ENCODE measurements around the gene PSME3IP1.

PSME3IP1 gene

DNA sequence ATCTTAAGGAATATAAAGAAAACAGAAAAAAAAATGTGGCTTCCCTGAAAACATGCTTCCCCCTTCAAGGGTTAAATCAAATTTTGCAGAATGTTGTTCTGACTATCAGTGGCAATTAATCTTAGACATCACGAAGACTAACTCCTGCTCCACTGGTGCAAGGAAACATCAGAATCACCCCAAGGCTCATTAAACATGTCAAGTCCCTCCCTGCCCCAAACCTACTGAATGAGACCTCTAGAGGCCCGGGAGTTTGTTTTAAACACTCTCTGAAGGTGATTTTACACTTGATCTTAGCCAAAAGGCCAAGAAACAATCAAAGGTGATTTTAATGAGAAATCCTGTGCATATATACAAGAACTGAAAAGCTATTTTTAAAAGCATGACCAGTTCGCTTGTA lies 18.3 kb downstream of the PSME3IP1 start:
- no peak for DNase-seq (ENCODE audit: low read depth)

DNA sequence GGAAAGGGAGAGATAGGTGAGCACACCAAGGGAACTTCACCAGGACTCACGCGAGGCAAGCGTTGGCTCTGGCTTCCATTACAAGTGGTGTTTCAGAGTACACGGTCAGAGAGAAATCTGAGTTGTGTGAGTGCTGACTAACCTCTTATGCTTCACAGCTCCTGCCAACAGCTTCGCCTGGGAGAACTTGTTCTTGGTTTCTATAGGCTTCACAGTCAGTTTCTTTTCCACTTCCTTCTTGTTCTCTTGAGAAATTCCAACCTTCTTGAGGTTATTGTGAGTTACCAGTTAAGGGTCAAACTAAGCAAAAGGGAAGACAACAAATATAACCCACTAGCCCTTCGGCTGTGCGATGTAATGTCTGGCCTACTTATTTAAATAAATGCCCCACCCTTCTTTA lies 18.9 kb downstream of the PSME3IP1 start:
- no peak for DNase-seq (ENCODE audit: low read depth)

DNA sequence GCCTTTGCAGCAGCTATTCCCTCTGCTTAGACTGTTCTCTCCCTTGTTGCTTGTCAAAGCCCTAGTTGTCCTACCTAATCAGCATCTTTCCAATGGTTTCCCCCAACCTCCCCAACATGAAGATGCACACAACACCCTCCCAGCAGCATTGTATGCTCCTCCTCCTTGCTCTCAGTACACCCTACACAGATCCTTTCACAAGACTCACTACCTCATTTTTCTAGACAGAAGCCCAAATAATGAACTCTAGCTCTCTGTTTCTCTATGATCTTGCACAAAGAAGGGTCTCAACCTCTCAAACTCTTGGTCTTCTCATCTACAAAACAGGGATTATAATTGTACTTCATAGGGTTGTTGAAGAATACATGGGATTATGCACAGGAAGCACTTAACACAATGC lies 19.4 kb downstream of the PSME3IP1 start:
- no peak for DNase-seq (ENCODE audit: low read depth)

DNA sequence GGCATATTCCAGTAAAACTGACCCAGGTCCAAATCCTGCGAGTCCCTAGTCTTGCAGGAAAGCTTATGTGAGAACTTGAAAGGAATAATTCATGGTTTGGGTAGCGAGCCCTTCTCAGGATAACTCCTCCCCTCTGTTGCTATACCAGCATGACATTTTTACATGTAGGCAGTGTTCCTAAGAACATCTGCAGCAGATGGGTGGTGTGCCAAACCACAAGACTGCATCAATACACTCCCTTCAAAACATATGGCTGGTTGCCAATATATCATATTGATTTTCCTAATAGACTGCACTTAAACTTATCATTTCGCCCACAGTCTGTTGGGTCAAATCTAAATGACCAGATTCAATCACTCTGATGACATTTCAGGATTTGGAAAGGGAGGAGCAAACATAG lies 19.9 kb downstream of the PSME3IP1 start:
- no peak for DNase-seq (ENCODE audit: low read depth)

DNA sequence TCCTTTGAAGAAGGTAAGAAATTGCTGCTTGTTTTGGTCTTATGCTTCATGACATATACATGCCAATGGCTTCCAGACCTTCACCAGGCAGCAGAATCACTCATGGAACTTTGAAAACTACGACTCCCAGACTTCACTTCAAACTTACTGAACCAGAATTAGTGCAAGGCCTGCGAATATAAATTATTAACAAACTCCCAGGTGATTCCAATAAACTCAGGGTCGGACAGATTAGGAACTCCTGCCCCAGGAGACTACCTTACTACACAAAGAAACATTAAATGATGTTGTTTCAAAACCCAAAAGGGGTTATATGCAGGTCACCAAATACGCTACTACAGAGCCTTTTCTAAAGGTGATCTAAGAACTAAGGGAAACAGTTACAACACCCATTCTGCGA lies 20.4 kb downstream of the PSME3IP1 start:
- no peak for DNase-seq (ENCODE audit: low read depth)

DNA sequence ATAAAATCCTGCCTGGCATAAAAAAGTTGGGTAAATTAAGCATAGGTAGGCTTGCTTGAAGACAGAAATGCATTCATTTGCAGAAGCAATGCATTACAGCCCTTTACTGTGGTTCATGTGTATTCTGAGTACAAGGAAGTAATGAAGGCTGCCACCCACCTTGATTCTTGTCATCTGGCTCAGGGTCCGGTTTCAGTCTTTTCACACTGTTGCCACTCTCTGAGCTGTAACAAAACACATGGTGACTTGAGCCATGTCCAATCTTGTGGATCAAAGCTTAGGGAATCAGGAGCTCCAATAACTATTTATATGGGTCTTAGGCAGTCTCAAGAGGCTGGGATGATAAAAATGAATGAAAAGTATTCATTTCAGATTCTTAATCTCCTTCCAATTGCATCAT lies 22.0 kb downstream of the PSME3IP1 start:
- DNase-seq (ENCODE audit: low read depth), result no peak

DNA sequence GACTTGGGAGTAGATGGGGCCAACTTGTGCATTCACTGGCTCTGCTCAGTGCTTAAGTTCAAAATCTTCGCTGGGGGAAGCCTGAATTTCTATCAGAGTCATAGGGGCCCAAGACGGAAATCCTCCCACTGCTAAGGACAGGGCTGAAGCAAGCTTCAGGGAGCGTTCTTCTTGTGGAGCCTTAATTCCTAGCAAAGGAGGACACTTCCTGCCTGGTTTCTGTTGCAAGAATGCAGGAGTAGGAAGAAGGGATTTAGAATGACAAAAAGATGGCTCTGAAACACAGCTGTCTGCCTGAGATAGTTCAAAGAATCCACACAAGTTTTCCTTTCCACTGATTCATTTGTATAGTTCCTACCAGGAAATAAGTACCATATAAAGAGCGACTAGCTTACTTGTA lies 26.4 kb downstream of the PSME3IP1 start:
- no peak for DNase-seq (ENCODE audit: low read depth)

DNA sequence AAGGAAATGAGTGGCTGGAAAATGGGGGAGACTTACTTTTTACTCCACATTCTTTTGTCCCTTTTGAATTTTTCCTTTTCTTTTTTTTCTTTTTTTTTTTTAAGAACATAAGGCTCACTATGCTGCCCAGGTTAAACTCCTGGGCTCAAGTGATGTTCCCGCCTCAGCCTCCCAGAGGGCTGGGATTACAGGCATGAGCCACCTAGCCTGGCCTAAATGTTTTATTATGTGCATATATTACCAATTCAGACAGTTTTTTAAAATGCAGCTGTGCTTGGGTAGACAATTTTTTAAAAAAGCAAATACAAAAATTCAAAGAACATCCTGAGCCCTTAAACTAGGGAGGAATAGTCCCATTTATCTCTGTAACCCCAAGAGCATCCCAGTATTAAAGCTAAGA lies 28.3 kb downstream of the PSME3IP1 start:
- DNase-seq (ENCODE audit: low read depth), result no peak

DNA sequence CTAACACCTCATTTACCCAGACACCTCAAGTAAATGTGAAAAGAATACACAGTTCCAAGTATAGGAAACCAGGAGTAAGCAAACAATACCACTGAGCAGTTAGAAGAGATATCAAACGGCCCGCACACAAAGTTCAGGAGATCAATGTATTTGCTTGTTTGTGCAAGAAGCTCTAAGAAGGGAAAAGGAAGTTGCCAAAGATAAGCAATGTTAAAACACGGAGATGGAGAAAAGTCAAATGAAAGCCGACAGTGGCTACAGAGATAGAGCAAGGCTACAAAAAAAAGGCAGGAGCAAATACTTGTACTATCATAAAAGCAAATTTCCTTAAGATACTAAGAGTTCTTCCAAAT lies 29.5 kb downstream of the PSME3IP1 start:
- no peak for DNase-seq (ENCODE audit: low read depth)

DNA sequence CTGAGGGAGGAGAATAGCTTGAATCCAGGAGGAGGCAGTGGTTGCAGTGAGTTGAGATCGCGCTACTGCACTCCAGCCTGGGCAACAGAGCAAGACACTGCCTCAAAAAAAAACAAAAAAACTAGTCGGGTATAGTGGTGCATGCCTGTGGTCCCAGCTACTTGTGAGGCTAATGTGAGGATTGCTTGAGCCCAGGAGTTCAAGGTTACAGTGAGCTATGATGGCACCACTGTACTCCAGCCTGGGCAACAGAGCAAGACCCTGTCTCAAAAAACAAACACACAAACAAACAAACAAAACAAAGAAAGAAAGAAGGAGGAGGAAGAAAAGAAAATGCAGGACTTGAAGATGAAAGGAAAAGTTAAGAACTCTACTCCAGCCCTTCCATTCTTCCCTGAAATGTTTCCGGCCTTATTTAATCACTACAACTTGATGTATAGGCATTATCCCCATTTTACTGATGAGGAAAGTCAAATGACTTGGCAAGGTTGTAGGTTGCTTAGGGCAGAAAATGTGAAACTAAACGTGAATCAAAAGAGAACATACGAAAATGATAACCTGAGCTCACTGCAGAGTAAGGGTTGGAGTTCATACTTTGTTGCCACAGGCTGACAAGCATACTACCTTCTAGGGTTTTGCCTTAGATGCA lies 30.0 kb downstream of the PSME3IP1 start:
- no peak for DNase-seq (ENCODE audit: low read depth)

DNA sequence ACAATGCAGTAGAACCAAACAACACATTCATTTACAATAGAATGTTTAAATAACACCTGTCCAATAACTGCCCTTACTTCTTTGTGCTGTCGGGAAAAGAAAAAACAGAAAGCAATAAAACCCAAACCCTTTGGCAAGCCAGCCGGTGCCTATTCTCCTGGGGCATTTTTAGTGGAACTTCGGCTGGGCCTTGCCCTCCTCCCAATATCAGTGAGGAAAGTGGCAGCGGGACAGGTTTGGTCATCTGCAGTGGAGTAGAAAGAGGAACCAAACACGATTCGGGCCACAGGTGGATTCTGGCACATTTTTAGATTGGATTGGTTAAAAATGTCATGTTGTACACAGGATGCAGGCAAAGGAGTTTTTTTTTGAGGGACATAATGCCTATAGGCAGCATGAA lies 32.0 kb downstream of the PSME3IP1 start:
- no peak for DNase-seq (ENCODE audit: low read depth)

DNA sequence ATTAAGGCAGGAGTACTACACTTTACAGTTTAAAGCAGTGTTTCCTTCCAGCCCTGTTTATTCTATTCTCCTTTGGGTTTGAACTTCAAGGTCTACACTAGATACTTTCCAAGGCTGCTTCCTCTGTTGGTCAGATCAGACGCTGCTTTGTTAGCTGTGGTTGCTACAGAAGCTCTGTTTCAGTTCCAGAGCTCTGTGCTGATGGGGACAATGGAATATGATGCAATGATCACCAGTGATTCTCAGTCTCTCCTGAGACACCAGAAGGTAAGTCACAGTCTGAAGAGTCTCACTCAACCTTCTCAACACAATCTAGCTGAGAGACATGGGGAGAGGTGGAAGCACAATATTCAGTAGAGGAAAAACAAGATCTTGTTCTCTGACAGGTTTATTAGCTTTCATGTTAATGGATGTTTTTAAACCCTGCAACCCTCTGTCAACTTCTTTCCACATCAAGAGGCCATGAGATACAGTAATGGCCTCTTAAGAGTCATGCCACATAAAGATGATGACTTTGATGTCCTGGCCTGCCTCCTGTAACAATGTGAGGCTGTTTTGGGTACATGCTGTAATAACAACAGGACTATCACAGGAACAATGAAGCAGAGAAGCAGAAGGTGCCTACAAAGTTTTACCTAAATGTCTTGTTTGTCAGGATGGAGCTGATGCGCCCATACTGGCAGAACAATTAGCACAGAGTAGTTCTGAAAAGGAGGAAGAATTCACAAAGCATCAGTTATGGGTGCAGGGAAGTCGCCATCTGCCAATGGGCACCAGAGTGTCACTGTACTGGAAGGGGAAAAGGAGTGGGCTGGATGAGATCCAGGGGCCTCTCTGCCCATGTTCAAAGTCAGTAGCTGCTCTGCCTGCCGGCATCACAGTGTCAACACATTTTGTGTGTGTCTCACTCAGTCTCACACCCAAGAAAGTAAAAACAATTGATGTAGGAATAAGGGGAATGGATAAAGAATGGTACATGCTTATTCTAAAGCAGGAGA lies 33.4 kb downstream of the PSME3IP1 start:
- DNase-seq (ENCODE audit: low read depth), result no peak

DNA sequence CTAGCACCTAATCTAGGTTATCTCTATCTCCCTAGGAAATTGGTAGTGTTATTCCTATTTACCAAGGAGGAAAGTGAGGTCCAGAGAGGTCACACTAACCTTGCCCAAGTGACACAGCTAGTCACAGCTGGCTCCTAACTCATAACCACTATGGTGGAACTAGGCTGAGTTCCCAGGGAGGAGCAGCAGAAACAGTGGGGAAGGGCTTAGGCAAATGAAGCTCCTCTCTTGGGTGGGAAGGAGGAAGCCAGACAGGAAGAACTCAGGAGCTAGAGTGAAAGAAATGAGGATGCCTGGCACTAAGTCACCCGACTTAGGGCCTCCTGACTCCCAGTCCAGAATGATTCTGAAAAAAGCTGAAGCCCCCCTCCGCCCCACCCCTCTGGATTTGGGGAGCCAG lies 34.5 kb downstream of the PSME3IP1 start:
- no peak for DNase-seq (ENCODE audit: low read depth)

DNA sequence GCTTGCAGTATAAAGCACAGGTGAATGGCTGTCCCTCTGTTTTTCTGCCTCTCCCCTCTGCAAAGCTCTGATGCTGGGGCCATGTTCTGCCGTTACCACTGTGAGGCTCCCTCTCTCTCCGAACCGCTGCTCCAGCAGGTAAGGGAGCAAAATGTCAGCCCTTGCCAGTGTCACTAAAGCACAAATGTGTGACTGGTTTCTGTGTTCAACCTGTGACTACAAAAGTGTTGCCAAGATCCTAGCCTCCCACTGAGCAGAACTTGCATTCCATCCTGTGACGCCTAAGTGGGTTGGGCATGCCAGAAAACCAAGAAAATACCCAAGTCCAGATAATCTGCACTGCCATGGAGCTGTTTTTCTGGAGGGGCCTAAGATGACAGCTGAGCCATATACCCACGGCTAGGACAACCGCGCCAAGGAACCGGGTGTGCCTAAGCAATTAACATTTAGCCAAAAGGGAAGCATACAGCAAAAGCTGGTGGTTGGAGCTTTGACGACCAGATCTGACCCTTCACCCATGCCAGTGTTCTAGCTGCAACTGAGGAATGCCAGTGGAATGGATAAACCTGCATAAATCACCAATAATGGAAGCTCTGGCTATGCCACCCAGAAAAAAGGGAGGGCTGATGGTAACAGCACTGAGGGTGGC lies 35.0 kb downstream of the PSME3IP1 start:
- no peak for DNase-seq (ENCODE audit: low read depth)

DNA sequence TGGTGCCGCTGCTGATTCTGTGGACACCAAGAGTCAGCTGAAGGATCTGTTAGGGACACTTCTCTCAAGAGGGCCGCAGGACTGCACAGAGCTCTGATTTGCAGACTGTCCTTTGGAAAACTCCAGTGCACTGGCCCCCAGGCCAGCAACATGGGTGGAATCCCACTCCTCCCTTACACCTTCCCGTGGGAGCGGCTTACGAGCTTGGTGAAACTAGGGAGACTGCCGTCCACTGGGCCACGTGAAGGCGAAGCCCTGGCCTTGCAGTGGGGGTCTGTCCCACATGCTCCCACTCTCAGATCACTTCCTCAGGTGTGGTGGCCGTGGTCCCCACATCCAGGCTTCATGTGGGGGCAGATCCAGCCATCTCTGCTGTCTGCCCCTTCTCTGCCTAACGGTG lies 36.4 kb downstream of the PSME3IP1 start:
- no peak for DNase-seq (ENCODE audit: low read depth)

DNA sequence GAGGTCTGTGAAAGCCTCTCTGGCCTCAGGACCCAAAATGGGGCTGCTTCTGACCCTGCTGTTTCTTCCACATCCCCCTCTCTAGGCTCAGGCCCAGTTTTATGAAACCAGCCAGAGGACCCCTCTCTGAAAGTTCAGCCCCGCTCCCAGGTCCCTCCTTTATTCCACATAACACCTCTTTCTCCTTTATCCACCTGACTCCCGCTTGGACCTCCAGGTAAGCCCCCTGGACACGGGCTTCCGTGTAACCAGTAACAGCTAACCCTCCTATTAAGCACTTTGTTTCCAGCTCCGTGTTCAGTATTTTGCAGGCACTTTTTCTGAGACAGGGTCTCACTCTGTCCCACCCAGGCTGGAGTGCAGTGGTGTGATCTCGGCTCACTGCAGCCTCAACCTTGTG lies 37.4 kb downstream of the PSME3IP1 start:
- DNase-seq (ENCODE audit: low read depth), result no peak

DNA sequence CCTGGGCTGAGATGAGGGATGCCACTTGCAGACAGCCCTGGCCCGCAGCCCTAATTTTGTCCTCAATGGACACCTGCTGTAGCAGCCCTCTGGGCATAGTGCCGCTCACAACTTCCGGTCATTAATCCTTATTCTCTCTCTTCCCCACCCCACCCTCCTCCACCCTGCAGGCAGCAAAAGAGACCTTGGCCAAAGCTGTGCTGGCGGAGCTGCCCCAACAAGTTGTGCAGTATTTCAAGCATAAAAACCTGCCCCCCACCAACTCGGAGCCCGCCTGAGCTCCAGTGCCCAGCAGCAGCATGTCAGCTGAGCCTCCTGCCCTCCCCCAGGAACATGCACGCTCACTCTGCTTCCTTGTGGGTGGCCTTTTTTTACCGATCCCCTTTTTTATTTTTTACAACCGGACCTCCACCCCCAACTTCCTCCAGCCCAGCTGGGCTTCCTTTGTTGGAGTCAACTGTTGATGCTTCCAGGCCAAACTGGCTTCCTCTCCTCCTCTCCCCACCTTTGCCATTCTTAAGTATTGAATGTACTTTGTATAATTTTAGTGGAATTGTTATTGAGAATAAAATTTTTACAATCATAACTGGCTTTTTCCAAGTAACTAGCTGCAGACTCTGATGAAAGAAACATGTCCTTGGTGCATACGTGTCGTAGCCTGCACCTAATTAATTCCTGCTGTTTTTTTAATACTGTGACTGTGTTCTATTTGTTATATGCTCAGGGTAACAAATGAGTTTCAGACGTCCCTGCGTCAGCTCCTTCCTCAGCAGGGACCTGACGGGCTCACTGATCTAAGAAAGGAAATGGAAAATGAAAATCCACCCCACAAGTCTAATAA lies 38.2 kb downstream of the PSME3IP1 start:
- DNase-seq (ENCODE audit: low read depth), result no peak

DNA sequence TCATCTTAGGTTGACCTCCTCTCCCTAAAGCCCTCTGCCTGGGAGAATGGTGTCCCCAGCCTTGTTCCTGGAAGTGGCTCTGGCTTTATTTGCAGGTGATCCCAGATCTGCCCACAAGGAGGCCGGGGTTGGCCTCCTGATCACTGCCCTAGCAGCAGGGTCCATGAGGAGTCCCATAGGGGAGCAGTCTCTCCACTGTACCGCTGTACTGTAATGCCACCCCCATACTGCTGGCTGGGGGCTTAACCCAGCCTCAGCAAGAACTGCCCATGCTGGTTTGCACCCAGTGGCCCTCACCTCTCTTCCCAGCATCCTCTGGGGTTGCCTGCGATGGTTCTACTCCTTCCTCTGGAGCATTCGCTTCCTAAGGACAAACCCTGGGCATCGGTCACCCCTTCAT lies 39.1 kb downstream of the PSME3IP1 start:
- DNase-seq (ENCODE audit: low read depth), result no peak

DNA sequence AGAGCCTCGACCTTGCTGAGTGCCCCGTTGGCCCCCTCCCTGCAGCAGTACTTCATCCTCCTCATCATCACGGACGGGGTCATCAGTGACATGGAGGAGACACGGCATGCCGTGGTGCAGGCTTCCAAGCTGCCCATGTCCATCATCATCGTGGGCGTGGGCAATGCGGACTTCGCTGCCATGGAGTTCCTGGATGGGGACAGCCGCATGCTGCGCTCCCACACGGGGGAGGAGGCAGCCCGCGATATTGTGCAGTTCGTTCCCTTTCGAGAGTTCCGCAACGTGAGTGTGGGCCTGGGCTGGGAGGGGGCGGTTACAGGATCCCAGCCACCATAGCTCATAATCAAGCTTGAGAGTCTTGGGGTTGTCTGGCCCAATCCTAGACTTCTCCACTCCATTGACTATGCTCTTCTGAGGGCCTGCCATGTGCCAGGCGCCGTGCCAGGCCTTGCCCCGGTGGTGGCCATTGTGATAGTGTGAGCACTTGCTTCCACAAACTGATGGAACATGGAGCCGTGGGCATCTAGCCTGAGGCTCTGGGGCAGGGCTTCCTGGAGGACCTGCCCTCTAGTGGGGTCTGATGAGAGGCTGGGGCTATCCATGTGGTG lies 39.7 kb downstream of the PSME3IP1 start:
- no peak for DNase-seq (ENCODE audit: low read depth)

DNA sequence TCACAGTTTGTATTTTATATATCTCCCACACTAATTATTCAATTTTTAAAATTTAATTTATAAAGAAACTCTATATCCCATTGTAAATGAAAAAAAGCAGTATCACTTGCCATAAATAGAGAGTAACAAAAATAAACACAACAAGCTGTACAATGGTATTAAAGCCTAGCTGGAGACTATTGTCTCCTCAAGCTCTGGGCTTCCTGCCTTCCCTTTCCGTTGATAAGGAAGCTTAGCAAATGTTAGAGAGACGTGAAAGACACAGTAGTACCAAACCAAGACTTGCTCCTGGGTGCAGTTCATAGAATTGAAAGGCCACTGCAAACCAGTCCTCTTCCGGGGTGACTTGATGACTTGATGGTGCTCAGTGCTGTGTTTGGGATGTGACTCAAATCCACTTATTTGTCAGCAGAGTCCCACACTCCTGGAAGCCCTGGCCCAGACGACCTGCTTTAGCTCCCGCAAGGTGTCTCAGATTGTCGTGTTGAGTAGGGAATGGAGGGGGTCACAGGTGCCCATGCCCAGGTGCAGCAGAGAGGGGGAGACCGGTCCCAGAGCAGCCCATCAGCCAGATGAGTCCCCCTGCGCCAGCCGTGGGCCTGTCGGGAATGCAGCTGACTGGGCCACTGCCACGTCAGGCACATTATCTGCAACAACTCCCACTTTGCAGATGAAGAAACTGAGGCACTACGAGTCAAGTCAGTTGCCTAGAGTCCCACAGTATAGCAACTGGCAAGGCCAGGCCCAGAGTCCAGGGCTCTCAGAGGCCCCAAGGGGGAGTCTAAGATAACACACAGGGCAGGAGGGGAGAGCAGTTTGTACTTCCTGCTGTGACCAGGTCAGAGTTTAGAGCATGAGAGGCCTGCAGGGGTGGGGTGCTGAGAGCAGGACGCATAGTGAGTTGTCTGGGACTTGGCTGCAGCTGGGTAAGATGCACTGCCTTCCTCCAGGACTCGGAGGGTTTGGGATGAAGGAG lies 40.5 kb downstream of the PSME3IP1 start:
- no peak for DNase-seq (ENCODE audit: low read depth)

DNA sequence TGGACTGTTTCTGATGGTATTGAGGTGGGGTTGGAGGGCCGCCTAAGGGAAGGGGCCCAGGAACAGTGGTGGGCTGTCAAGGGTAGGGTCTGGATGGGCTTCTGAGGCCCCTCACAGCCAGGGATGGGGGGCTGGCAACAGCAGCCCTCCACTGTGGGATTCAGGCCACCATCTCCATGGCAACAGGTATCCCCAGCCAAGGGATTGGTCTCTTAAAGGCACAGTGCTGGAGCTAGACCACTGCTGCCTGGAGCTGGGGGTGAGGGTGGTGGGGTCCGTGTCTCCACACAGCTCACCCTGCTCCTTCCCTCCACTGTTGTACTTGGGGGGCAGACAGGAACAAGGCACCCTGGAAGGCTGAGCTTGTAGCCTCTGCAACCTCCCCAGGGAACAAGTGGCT lies 41.8 kb downstream of the PSME3IP1 start:
- no peak for DNase-seq (ENCODE audit: low read depth)
